ENCODE measurements around the gene RING1.

GRCh38 chr6:33191383-33192104 is 16.8 kb upstream of the RING1 start:
- TF ChIP-seq CTCF (IDR thresholded peaks at IDR 0.05) (no peak), POLR2A (IDR thresholded peaks at IDR 0.05) (no peak)
